SU-DHL-6 (cell line): Measurements from ENCODE around the gene PRM3.

Experiments
- H2AFZ ChIP-seq: fragments of 200-600 bp; sonication (generic); 2 replicates; pipeline ENCODE4 v1.6.1; 2014; ENCODE audit warnings: low read depth, mild to moderate bottlenecking, moderate library complexity, mixed read lengths, antibody characterized with exemption, low read length; ENCODE audit not compliant: severe bottlenecking
- H3F3A ChIP-seq: fragments of 200-600 bp; shearing (Covaris generic); 2 replicates; pipeline ENCODE4 v1.6.0; 2016; ENCODE audit warnings: antibody characterized with exemption, mild to moderate bottlenecking; ENCODE audit not compliant: insufficient read depth
- H3K27ac ChIP-seq: fragments of 200-600 bp; sonication (generic); 2 replicates; pipeline ENCODE4 v1.5.1; 2016; ENCODE audit warnings: low read depth, mild to moderate bottlenecking, low read length, moderate library complexity, mixed read lengths
- H3K27me3 ChIP-seq: fragments of 200-600 bp; sonication (generic), shearing (Covaris generic); 2 replicates; pipeline ENCODE4 v1.6.0; 2014; ENCODE audit warnings: mild to moderate bottlenecking, low read length
- H3K36me3 ChIP-seq: fragments of 200-600 bp; sonication (generic); 2 replicates; pipeline ENCODE4 v1.6.1; 2014; ENCODE audit warnings: mild to moderate bottlenecking, low read length, mixed read lengths
- H3K4me2 ChIP-seq: fragments of 300-600, 200-600 bp; shearing (Covaris generic), sonication (generic); 2 replicates; pipeline ENCODE4 v1.6.0; 2014; ENCODE audit warnings: low read length, low read depth, mild to moderate bottlenecking; ENCODE audit not compliant: poor library complexity, severe bottlenecking
- H3K4me3 ChIP-seq: fragments of 200-600 bp; sonication (generic); 2 replicates; pipeline ENCODE4 v1.5.1; 2014; ENCODE audit warnings: antibody characterized with exemption, low read length, mild to moderate bottlenecking, mixed read lengths; ENCODE audit not compliant: insufficient read depth, poor library complexity, severe bottlenecking
- H3K79me2 ChIP-seq: fragments of 200-600 bp; sonication (generic); 2 replicates; pipeline ENCODE4 v1.6.1; 2014; ENCODE audit warnings: mild to moderate bottlenecking, low read length, moderate library complexity; ENCODE audit not compliant: insufficient read depth
- H3K9ac ChIP-seq: fragments of 200-600 bp; sonication (generic); 2 replicates; pipeline ENCODE4 v1.7.0; 2014; ENCODE audit warnings: mild to moderate bottlenecking, low read length
- H3K9me2 ChIP-seq: fragments of 200-600 bp; sonication (generic); replicated peaks from 2 replicates; pipeline ENCODE4 v1.6.1; 2014; ENCODE audit warnings: low read length; ENCODE audit not compliant: insufficient read depth
- H3K9me3 ChIP-seq: fragments of 200-600 bp; sonication (generic); 2 replicates; pipeline ENCODE4 v1.6.1; 2014; ENCODE audit warnings: low read length, mixed read lengths; ENCODE audit not compliant: insufficient read depth
- H4K20me1 ChIP-seq: fragments of 200-600 bp; sonication (generic); 2 replicates; pipeline ENCODE4 v1.6.1; 2014; ENCODE audit warnings: low read depth, mild to moderate bottlenecking, antibody characterized with exemption, low read length, moderate library complexity, mixed read lengths
- EZH2phosphoT487 ChIP-seq: fragments of 200-600 bp; sonication (generic), shearing (Covaris generic); conservative IDR thresholded peaks from 2 replicates; pipeline ENCODE4 v1.6.1; 2018; ENCODE audit warnings: mild to moderate bottlenecking, antibody characterized with exemption, low read length, moderate library complexity, mixed read lengths
- TF ChIP-seq, protein P1 (sequence below): fragments of 200-600 bp; sonication (generic); IDR thresholded peaks from one replicate; pipeline ENCODE4 v1.5.1; 2017; ENCODE audit warnings: antibody characterized with exemption, mild to moderate bottlenecking, low read length, moderate library complexity; ENCODE audit not compliant: insufficient read depth, poor library complexity, severe bottlenecking

PRM3 gene

DNA sequence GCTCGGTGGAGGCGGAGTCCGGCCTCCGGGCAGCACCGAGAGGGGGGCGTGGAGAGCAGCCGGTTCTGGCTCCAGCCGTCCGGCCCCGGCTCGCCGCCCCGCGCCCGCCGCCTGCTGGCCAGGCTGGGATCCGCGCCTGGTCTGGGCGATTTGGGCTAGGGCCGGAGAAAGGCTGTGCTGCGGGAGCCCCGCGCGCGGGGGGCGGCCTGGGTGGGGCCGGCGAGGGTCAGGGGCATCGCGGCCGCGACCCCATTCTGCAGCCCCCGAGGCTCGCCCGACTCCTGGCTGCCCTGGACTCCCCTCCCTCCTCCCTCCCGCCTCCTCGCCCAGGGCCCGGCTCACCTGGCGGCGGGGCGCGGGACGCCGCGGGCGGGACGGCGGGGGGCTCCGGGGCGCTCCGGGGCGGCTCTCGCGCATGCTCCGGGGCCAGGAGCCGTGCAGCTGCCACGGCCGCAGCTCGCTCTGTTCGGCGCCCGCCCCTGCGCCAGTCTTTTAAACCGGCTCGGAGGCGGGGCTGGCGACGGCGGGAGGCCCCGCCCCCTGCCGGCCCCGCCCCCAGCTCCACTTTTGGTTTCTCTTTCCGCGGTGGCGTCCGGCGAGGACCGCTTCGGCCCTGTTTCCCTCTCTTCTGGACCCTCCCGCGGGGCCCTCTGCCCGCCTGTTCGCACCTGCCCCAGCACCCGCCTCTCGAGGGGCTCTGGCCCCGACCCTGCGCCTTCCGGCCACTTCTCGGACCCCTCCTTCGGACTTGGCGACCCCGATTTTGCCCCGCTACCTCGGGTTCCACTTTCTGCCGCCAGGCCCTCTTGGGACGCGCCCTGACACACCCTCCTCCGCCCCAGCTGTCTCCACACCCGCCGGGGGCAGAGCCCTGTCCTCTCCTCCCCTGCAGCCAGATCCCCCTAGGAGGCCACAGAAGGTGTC lies 17.4 kb downstream of the PRM3 start, which contains the start of gene SOCS1:
Gene SOCS1, minus strand, starts transcription at position 468 of the 924 bp plus-strand sequence. CDS start 726 bp downstream, outside the sequence.
- TF ChIP-seq EZH2phosphoT487 = no peak
- TF ChIP-seq, protein P1, sequence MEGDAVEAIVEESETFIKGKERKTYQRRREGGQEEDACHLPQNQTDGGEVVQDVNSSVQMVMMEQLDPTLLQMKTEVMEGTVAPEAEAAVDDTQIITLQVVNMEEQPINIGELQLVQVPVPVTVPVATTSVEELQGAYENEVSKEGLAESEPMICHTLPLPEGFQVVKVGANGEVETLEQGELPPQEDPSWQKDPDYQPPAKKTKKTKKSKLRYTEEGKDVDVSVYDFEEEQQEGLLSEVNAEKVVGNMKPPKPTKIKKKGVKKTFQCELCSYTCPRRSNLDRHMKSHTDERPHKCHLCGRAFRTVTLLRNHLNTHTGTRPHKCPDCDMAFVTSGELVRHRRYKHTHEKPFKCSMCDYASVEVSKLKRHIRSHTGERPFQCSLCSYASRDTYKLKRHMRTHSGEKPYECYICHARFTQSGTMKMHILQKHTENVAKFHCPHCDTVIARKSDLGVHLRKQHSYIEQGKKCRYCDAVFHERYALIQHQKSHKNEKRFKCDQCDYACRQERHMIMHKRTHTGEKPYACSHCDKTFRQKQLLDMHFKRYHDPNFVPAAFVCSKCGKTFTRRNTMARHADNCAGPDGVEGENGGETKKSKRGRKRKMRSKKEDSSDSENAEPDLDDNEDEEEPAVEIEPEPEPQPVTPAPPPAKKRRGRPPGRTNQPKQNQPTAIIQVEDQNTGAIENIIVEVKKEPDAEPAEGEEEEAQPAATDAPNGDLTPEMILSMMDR = peak; percentile 62
- Histone ChIP-seq H3K9me3 (no peaks in the 10 kb centered on the region), H3K4me2 (peak within 1 kb of the TSS; percentile 80), H3K36me3 (no peaks in the 10 kb centered on the region), H3K79me2 (no peaks in the 10 kb centered on the region), H3K9me2 (no peaks in the 10 kb centered on the region), H3K9ac (peak within 1 kb of the TSS; percentile 65), H3K4me3 (peak within 1 kb of the TSS; percentile 74), H3F3A (peaks cover 13% of the 10 kb centered on the region), H4K20me1 (no peaks in the 10 kb centered on the region), H2AFZ (peak within 1 kb of the TSS; percentile 79), H3K27ac (peak within 1 kb of the TSS; percentile 67), H3K27me3 (no peaks in the 10 kb centered on the region)

DNA sequence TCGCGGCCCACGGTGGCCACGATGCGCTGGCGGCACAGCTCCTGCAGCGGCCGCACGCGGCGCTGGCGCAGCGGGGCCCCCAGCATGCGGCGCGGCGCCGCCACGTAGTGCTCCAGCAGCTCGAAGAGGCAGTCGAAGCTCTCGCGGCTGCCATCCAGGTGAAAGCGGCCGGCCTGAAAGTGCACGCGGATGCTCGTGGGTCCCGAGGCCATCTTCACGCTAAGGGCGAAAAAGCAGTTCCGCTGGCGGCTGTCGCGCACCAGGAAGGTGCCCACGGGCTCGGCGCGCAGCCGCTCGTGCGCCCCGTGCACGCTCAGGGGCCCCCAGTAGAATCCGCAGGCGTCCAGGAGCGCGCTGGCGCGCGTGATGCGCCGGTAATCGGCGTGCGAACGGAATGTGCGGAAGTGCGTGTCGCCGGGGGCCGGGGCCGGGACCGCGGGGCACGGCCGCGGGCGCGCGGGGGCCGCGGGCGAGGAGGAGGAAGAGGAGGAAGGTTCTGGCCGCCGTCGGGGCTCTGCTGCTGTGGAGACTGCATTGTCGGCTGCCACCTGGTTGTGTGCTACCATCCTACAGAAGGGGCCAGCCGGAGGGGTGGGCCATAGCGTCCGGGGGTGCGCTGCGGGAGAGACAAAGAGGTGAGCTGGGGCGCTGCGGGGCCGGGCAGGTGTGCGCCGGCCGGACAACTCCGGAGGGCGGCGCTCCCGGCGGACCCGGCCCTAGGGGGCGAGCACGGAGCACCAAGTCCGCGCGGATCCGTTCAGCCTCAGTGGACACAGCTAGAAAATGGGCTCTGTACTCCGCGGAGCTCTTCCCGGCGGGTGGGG lies 18.3 kb downstream of the PRM3 start:
- Histone ChIP-seq H3F3A (peaks cover 13% of the 10 kb centered on the region), H3K4me2 (peak overlapping the region; percentile 80), H3K79me2 (no peaks in the 10 kb centered on the region), H3K27ac (peak overlapping the region; percentile 67), H2AFZ (no peak overlapping the region), H3K9ac (peak overlapping the region; percentile 65), H4K20me1 (no peaks in the 10 kb centered on the region), H3K27me3 (no peaks in the 10 kb centered on the region), H3K9me3 (no peaks in the 10 kb centered on the region), H3K9me2 (no peaks in the 10 kb centered on the region), H3K36me3 (no peaks in the 10 kb centered on the region), H3K4me3 (peak overlapping the region; percentile 57)
- TF ChIP-seq EZH2phosphoT487 = no peak
- TF ChIP-seq, protein P1 = no peak

DNA sequence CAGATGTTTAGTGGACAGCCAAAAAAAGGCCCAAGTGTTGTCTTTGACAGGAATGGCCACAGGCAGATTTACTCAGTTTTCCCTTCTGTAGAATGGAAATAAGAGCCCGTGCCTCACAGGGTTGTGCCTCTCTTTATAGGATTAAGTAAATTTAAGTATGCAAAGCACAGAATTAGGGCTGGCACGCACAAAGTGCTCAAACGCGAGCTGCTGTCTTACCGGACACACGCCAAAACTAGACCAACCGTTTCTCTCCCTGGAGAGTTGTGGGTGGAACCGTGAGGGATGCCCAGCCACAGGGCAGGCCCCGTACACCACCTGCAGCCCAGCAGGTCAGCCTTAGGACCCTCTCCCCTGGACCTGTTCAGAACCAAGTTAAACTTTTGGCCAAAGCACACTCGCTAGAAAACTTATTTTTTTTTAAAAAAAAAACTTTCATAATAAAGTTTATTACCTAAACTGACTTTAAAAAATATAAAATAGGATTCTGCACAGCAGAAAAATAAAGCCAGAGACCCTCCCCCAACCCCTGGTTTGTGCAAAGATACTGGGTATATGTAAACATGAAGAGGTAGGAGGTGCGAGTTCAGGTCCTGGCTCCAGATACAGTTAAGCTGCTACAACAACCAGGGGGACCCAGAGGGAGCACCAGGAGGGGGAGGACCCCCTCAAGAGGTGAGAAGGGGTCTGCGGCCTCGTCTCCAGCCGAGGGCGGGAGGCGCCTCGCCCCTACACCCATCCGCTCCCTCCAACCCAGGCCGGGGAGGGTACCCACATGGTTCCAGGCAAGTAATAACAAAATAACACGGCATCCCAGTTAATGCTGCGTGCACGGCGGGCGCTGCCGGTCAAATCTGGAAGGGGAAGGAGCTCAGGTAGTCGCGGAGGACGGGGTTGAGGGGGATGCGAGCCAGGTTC lies 19.2 kb downstream of the PRM3 start:
- Histone ChIP-seq H3K4me2 (peak overlapping the region; percentile 80), H3F3A (peaks cover 13% of the 10 kb centered on the region)

More for the DNA sequence above, 19.2 kb downstream of the PRM3 start:
- H4K20me1 ChIP-seq = no peaks in the 10 kb centered on the region
- peak overlapping the region; percentile 65 for H3K9ac ChIP-seq
- TF ChIP-seq, protein P1 = no peak
- no peak for TF ChIP-seq EZH2phosphoT487
- H3K79me2 ChIP-seq = no peaks in the 10 kb centered on the region
- no peak overlapping the region for H2AFZ ChIP-seq
- H3K9me3 ChIP-seq = no peaks in the 10 kb centered on the region
- peak overlapping the region; percentile 57 for H3K4me3 ChIP-seq
- H3K9me2 ChIP-seq = no peaks in the 10 kb centered on the region
- no peaks in the 10 kb centered on the region for H3K27me3 ChIP-seq
- no peaks in the 10 kb centered on the region for H3K36me3 ChIP-seq
- peak overlapping the region; percentile 67 for H3K27ac ChIP-seq
